NT2/D1 (cell line): ENCODE results near the gene ABL1.

Experiments
- SUZ12 ChIP-seq: IDR thresholded peaks from 2 replicates; pipeline ENCODE4 v1.6.1; 2011; ENCODE audit not compliant: insufficient read length, insufficient read depth; ENCODE audit errors: extremely low read depth
- YY1 ChIP-seq: IDR thresholded peaks from 2 replicates; pipeline ENCODE4 v1.6.1; 2011; ENCODE audit not compliant: insufficient read length, insufficient read depth
- ZNF274 ChIP-seq: IDR thresholded peaks from 2 replicates; pipeline ENCODE4 v1.6.1; 2011; ENCODE audit warnings: mild to moderate bottlenecking, low read depth, low read length

GRCh38 chr9:130842545-130842944 is 7.5 kb downstream of the ABL1 start:
- TF ChIP-seq YY1 (no peak), SUZ12 (no peak), ZNF274 (no peak)
